WTC11 (cell line): ENCODE data around the gene ATP6V1G3.

Experiments used
- CTCF ChIP-seq: fragments of 200-600 bp; IDR thresholded peaks from 2 replicates; pipeline ENCODE4 v1.8.0; 2022; ENCODE audit warnings: antibody characterized with exemption
- FOXP1 ChIP-seq: sonication (generic); formaldehyde crosslinking; IDR thresholded peaks from 2 replicates; pipeline ENCODE4 v1.8.0; 2022; ENCODE audit warnings: missing genetic modification reagents, mild to moderate bottlenecking, moderate library complexity, borderline replicate concordance
- MLX ChIP-seq: sonication (generic); formaldehyde crosslinking; IDR thresholded peaks from 2 replicates; pipeline ENCODE4 v1.8.1; 2023; ENCODE audit warnings: mild to moderate bottlenecking, missing genetic modification reagents, moderate library complexity
- NR1H2 ChIP-seq: sonication (generic); formaldehyde crosslinking; IDR thresholded peaks from 2 replicates; pipeline ENCODE4 v1.9.0; 2021; ENCODE audit warnings: mild to moderate bottlenecking, moderate library complexity, missing genetic modification reagents
- NR3C1 ChIP-seq: sonication (generic); formaldehyde crosslinking; conservative IDR thresholded peaks from 2 replicates; pipeline ENCODE4 v1.8.1; 2023; ENCODE audit warnings: low read depth, mild to moderate bottlenecking, missing genetic modification reagents
- SMAD4 ChIP-seq: sonication (generic); formaldehyde crosslinking; IDR thresholded peaks from 2 replicates; pipeline ENCODE4 v1.8.0; 2022; ENCODE audit warnings: mild to moderate bottlenecking, missing genetic modification reagents
- TEAD4 ChIP-seq: sonication (generic); formaldehyde crosslinking; IDR thresholded peaks from 2 replicates; pipeline ENCODE4 v1.8.0; 2022; ENCODE audit warnings: mild to moderate bottlenecking, missing genetic modification reagents
- ZNF138 ChIP-seq: sonication (generic); formaldehyde crosslinking; conservative IDR thresholded peaks from 2 replicates; pipeline ENCODE4 v1.8.1; 2022; ENCODE audit warnings: mild to moderate bottlenecking, moderate library complexity, missing genetic modification reagents
- ZNF396 ChIP-seq: fragments of 250-450 bp; sonication (Bioruptor Pico); IDR thresholded peaks from 2 replicates; pipeline ENCODE4 v1.8.0; 2021; ENCODE audit warnings: mild to moderate bottlenecking, moderate library complexity, borderline replicate concordance

- TF ChIP-seq NR3C1: no peak
- no peak for TF ChIP-seq ZNF138
- no peak for TF ChIP-seq MLX (CRISPR knock-in tag)
- no peak for TF ChIP-seq CTCF
- TF ChIP-seq SMAD4 (CRISPR knock-in tag): no peak
- no peak for TF ChIP-seq ZNF396 (CRISPR knock-in tag)
- no peak for TF ChIP-seq TEAD4
- no peak for TF ChIP-seq FOXP1 (CRISPR knock-in tag)
- no peak for TF ChIP-seq NR1H2 (CRISPR knock-in tag)
Observed at GRCh38 chr1:198538579-198539364, 1.7 kb downstream of the ATP6V1G3 start.
